Measurements from ENCODE around the gene ADAMTS4.
A peak's percentile ranks its signal among the peaks of the same experiment; 100 is the strongest.
"Not testable (repeated sequence)": the region's sequence is repeated elsewhere in the genome, so short reads cannot be mapped to it uniquely, and the experiment has no call there.

Gene ADAMTS4

GRCh38 chr1:161198897-161199431 is at the start of gene ADAMTS4:
Gene ADAMTS4 (minus strand): TSS chr1:161199054. CDS start chr1:161198627, 427 bp downstream.
- DNase-seq: no peak

- DNase-seq: no peak
Observed at GRCh38 chr1:161244888-161245287, 46.0 kb upstream of the ADAMTS4 start.

- no peak for DNase-seq
Observed at GRCh38 chr1:161242313-161242712, 43.5 kb upstream of the ADAMTS4 start.

GRCh38 chr1:161241682-161242081 is 42.8 kb upstream of the ADAMTS4 start:
- no peak for DNase-seq

- DNase-seq: no peak
Observed at GRCh38 chr1:161238039-161238473, 39.2 kb upstream of the ADAMTS4 start, which contains the start of gene NR1I3. Gene NR1I3 (minus strand): TSS chr1:161238203. CDS start chr1:161236565, 1,638 bp downstream.

GRCh38 chr1:161235957-161236775 is 37.3 kb upstream of the ADAMTS4 start:
- DNase-seq: no peak

- DNase-seq: no peak
Observed at GRCh38 chr1:161233102-161233501, 34.2 kb upstream of the ADAMTS4 start.

- no peak for DNase-seq
Observed at GRCh38 chr1:161230762-161231161, 31.9 kb upstream of the ADAMTS4 start.

- DNase-seq: peak; percentile 15
Observed at GRCh38 chr1:161229896-161230295, 31.0 kb upstream of the ADAMTS4 start.

GRCh38 chr1:161228032-161228431 is 29.2 kb upstream of the ADAMTS4 start:
- no peak for DNase-seq

GRCh38 chr1:161227196-161227871 is 28.5 kb upstream of the ADAMTS4 start:
- DNase-seq: peak; percentile 96

GRCh38 chr1:161226759-161227158 is 27.9 kb upstream of the ADAMTS4 start:
- DNase-seq: no peak

GRCh38 chr1:161226320-161226711 is 27.5 kb upstream of the ADAMTS4 start:
- peak; percentile 5 for DNase-seq

- peak; percentile 86 for DNase-seq
Observed at GRCh38 chr1:161225534-161226319, 26.9 kb upstream of the ADAMTS4 start, which contains the start of gene TOMM40L. Gene TOMM40L (plus strand): TSS chr1:161226060. CDS start chr1:161226490, 430 bp downstream.

- DNase-seq: no peak
Observed at GRCh38 chr1:161225178-161225533, 26.3 kb upstream of the ADAMTS4 start.

GRCh38 chr1:161224695-161225087 is 25.8 kb upstream of the ADAMTS4 start:
- not testable (repeated sequence) for DNase-seq

- no peak for DNase-seq
Observed at GRCh38 chr1:161223805-161224694, 25.2 kb upstream of the ADAMTS4 start.

GRCh38 chr1:161222175-161223019 is 23.5 kb upstream of the ADAMTS4 start:
- DNase-seq: no peak

- DNase-seq: no peak
Observed at GRCh38 chr1:161220002-161220401, 21.1 kb upstream of the ADAMTS4 start.

- no peak for DNase-seq
Observed at GRCh38 chr1:161219078-161219892, 20.4 kb upstream of the ADAMTS4 start.
